HG03196 (cell line): ENCODE data around the gene CAMTA1.

ENCODE experiments used
- ATAC-seq: cut with Tn5 transposase; IDR thresholded peaks from one replicate; pipeline ENCODE4 v1.9.1; 2021; ENCODE audit not compliant: unreplicated experiment

Gene CAMTA1

DNA sequence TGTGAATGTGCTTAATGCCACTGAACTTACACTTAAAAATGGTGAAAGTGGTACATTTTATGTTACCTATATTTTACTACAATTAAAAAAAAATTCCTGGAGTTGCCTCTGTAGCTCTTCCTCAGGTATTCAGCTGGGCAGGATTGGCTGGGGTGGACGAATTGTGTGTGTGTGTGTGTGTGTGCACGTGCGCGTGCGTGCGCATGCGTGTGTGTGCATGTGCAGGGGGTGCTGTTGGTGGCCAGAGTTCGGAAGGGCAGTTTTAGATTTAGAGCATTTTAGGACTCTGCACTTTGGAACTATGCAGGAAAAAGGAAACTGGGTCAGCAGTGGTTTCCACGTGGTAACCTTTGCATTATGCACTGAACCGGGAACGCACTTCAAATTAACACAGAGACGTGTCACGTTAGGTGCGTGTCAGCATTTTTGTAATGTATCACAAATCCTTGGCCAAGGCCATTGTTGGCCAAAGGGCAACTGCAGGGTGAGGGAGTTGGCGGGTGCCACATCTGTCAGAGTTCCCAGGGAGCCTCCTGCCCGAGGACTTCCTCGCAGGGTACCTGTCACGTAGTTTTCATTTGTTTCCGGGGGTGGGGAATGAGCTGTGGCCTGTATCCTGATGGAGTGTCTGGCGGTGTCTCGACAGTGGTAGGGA, 312.8 kb downstream of the CAMTA1 start:
- ATAC-seq = no peak

DNA sequence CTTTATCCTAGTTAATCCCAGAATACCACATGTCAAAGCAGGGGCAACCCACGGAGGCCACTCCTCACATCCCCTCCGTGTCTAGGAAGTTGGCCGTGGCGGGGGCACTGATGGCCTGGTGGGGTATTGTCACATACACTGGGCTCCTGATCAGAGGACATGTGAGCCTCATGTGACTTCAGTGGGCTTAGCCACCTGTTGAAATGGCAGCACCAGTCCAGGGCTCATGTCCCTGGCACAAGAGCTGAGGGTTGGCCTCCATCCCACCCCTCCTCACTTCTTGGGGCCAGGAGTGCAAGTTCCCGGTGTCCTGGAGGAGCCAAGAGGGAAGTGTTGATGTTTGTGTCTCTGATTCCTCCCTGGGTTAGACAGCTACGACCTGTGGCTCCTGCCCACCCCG, 313.4 kb downstream of the CAMTA1 start:
- ATAC-seq = no peak

DNA sequence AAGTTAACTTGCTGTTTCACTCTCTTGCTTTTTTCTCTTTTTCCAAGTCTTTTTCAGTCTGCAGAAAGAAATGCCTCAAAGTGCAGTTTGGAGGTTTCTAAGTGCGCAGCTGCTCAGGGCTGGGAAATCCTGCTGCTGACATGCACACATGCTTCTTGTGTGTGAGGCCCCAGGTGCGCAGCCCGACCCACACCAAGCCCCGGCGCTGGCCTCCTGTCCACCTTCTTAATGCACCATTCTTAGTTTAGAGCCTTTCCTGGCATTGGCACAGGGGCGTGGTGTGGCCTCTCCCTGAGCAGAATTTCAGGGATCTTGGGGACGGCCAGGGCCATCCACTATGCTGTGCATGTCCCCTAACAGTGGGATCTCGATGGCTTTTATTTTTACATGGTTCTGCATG, 315.2 kb downstream of the CAMTA1 start:
- no peak for ATAC-seq

DNA sequence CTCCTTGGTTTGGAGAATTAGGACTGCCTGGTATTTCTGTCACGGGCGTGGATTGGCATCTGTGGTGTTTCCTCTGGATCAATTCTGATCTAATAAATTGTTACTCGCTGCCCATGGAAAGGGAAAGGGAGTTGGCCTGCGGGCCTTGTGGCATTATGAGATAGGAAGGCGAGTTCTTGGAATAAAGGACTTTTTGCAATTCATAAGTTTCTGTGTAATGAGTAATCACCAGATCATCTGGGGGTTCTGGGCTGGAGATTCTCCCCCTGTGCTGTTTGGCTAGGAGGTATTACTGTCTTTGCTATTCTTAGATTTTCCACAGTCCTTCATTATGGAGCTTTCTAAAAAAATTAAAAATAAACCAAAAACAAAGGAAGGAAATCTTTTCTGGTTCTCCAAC, 315.9 kb downstream of the CAMTA1 start:
- no peak for ATAC-seq

DNA sequence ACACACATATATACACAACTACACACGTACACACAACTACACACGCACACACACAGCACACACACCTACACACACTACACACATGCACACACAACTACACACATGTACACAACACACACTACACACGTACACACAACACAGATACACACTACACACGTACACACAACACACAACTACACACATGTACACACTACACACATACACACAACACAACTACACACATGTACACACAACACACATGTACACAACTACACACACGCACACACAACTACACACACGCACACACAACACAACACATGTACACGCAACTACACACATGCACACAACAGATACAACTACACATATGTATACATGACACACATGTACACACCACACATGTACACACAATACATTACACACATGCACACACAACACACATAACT, 318.1 kb downstream of the CAMTA1 start:
- ATAC-seq = no peak

DNA sequence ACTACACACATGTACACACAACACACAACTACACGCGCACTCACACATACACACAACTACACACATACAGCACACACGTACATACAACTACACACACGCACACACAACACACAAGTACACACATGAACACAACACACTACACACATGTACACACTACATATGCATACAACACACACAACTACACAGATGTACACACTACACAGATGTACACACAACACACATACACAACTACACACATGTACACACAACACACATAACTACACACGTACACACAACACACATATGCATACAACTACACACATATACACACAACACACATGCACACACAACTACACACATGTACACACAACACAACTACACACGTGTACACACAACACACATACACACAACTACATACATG, 318.6 kb downstream of the CAMTA1 start:
- ATAC-seq = no peak

DNA sequence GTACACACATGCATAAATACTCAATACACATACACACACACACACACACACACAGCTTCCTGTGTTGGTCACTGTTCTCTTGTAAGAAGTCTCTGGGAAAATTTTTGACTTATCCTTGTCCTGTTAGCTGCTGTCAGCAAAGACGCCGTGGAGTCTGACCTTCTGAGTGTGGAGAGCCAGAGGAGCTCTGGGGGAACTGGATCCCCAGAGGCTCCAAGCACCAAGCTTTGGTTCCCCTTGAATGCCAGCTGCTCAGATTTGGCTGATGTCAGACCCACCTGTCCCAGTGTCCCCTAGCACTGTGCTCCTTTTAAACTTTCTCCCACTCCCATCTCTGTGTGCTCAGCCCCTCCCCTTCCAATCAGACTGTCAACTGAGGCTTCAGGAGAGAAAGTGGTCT, 319.1 kb downstream of the CAMTA1 start:
- ATAC-seq = no peak

DNA sequence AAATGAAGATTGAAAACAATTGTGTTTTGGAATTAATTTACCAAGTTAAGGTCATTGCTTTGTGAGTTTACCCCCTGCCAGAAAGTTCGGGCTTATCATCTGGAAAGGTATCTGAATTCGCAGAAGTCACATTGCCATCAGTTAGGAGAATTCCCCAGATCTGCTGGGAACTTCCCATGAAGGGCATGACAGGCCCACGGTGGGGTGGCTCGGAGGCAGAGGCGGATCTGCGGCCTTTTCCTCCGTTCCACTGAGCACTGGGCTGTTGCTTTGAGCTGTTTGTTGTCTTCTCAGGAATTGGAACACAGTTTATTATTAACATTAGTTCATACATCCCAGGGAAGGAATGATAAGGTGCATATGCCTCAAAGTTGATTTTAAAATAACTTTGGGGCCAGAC, 320.0 kb downstream of the CAMTA1 start:
- ATAC-seq = no peak

DNA sequence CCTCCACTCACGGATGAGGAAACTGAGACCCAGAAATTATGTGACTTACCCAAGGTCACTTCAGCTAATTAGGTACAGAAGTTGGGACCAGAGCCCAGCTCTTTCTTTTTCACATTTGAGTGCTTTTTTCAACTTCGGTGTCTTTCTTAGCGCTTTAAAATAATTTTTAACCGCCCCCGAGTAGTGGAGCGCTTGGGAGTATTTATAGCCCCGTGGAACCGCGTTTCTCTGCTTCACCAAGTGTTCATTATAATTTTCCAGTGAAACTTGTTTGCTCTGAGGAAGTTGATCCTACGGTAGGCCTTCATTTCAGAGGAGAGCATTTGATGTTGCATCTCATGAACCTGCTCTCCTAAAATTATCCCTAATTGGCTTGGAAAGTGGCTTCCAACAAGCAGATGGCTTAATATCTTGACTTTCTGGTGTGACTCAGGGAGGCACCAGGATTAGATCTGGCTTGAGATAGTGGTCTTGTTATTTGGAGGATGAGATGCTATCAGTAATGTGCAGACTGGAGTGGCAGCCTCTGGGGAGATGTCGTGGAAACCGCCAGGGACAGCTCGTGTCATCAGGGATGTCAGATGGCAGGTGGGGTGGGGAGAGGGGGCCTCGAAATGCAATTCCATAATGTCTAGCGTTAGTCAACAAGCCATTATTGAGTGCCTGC, 321.3 kb downstream of the CAMTA1 start:
- no peak for ATAC-seq

DNA sequence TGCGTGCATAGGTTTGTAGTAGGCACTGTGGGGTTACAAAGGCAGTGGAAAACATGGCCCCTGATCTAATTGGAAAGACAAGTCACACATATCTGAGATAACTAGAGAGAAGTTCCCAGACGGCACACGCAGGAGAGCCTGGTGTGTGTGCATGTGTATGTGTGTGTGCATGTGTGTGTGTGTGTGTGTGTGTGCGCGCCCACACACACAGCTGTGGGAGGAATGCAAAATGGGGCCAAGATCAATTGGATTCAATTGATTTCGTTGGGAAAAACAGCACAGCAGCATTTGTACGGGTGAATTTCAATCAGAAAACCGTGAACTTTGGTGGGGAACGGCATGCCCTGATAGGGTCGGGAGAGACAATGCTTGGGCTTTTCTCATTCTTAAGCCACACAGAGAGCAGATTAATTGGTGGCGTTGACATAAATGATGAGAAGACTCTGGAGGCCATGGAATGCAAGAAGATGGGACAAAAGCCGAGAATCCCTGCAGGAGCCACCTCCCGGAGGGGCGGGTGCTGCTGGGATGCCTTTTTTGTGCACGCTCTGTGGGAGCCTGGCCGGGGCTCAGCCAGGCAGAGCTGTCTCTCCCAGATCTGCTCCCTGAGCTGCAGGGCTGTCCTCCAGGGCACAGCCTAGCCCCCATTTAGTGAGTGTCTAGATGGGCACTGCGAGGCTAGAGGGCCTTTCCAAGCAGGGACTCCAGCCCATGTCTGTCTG, 322.0 kb downstream of the CAMTA1 start:
- no peak for ATAC-seq

DNA sequence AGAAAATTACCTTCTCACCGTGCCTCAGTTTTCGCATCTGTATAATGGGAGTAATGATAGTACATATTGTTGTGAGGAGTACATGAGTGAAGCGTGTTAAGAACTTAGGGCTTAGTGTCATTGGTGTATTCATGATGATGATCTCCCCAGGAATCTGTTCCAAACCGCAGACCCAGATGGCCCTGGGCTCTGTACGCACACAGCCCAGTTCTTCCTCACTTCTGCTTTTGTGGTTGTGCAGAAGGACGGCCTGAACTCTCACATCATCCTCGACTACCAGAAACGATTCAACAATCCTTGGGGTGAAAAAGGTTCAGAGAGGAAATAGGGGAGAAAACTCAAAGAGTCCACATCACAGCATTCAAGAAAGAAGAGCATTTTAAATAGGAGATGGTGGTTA, 323.0 kb downstream of the CAMTA1 start:
- no peak for ATAC-seq

DNA sequence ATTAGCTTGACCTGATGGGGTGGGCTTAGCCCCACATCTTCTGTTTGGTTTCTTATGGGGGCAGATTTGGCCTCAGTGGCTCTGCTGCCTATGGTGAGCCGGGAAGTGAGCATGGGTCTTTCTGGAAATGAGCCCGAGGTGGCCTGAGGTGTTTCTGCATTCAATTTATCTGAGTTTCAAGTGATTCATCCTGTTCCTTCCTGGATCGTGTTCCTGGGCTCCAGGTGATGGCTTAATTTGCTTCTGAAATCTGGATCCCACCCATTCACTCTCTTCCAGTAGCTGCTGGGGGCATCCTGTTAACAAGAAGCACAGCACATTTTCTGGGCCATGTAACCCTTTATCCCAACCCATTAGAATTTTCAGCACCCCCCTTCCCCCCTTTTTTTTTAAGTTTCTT, 324.6 kb downstream of the CAMTA1 start:
- ATAC-seq = no peak

DNA sequence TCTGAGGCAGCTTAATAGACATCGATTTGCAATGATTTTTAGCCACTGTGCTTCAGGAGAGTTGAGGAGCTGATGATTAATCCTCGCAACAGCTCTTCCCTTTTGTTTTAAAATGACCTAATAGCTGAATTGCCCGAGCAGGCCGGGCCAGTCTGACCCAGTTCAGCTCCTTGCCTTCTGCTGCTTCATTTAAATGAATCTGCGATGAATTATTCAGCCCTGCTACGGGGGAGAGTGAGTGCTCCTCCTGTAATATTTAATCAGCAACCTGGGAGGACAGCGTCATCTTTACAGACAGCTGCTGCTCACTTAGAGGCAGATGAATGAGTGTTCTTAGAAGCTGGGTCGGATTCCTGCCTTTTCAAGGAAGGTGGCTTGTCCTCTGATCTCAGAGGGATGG, 325.1 kb downstream of the CAMTA1 start:
- ATAC-seq = no peak

DNA sequence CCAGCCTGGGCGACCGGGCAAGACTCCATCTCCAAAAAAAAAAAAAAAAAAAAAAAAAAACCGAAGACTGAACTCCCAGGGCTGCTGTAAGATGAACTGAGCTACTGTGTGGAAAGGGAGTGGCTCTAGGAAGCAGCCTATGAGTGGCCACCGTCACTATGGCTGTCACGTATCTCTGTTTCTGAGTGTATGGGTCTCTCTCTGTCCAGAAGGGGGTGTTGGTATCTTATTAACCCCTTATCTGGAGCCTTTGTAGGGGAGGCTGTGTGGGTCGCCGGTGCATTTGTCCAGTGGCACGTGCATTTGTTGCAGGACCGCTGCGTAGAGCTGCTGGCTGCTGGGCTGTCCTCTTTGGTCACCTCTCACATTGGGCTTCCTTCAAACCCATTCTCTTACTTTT, 326.6 kb downstream of the CAMTA1 start:
- no peak for ATAC-seq

DNA sequence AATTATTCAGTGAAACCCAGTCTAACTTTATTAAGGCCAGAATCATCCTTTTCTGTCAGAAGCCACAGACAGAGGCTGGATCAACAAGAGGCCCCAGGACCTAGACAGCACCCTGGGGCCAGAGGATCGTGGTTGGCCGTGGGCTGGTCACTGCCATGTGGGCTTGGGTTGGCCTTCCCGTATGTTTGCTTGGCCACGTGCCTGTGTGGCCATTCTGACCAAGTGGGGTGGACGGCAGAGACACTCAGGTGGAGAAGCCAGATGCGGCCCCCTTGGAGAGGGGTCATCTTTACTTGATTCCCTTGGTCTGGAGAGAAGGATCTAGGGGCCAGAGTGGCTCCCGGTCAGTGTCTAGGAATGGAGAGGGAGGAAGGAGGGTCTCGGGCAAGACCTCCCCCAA, 327.9 kb downstream of the CAMTA1 start:
- no peak for ATAC-seq

DNA sequence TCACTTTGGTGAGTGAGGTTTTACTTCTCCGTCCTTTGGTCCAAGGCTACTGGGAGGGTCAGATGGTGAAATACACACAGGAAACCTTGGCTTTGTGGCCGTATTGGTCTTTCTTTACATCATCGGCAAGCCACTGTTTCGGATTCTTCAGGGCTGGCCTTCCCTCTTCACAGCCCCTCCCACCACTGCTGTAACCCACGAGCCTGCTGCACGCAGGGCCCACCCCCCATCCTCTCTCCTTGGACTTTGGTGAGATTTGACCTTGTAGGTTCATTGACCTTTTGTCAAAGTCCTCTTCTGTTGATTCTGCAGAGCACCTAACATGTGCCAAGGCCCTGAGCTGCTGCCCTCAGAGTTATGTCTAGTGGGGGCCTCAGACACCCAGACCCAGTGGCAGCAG, 328.6 kb downstream of the CAMTA1 start:
- no peak for ATAC-seq

DNA sequence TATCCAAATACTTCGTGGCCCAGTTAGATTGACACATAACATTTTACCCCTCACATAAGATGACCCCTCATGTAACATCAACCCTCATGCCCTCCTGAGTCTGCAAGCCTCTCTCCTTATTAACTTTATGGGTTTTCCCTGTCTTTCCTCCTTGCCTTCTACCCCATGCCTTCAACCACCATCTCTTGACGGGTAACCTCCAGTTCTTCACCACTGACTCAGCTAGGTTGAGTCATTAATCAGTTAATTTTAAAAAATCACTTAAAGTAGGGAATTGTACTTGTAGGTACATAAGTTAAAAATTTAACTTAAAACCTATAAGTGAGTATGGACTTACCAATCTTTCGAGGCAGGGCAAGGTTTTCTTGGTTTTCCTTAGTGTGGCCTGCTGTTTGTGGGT, 330.7 kb downstream of the CAMTA1 start:
- ATAC-seq = no peak

DNA sequence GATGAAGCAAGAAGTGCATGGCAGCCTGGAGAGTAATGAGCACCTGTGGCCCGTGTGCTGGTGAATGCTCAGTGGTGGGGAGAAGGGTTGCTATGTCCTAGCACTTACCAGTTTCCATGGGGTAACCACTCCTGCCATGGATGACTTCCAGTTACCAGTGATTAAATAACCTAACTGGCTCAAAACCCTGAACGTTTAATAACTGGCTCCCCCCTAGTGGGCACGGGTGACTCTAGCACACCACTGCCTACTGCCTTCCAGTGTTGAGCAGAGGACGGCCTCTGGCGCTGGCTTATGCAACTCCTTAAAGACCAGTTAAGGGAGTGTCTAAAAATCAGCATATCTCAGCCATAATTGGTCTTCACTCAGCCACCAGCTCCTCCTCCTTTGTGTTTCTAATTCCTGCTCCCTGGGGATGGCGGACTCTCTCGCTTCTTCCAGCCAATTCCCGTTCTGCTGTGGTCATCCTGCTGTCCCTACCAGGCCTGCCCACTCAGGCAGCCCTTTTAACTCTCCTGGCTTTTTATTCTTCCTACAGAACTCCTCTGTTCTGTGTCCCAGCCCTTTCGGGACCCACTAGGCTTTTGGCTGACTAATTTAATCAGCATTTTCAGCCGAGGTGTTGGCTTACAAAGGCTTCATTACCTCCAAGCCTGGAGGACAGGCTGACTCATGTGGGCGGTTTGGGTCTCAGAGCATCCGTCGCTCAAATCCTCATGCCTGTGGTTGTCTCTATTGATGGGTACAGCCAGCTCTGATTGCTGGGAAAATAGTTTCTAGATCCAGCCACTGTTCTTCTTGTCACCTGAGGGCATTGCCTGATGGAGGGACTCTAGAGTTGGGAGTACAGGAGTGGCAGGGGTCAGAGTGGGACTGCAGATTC, 332.4 kb downstream of the CAMTA1 start:
- ATAC-seq = no peak

DNA sequence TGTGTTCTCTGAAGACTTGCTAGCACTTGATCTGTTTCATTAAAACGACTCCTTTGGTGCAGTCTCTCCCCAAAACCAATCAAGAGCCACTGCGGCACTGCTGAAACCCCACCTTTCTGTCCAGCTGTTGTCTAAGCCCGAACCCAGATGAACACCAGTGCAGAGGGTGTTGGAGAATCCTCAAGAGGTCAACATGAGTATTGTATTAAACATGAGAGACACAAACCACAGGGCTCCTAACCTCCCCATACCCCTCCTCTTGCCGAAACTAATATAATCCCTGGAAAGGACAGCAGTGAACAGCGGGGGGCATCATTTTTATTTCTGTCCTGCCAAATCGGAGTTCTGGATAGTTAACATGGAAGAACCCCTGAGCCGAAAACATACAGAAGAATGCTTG, 333.9 kb downstream of the CAMTA1 start:
- ATAC-seq = no peak

DNA sequence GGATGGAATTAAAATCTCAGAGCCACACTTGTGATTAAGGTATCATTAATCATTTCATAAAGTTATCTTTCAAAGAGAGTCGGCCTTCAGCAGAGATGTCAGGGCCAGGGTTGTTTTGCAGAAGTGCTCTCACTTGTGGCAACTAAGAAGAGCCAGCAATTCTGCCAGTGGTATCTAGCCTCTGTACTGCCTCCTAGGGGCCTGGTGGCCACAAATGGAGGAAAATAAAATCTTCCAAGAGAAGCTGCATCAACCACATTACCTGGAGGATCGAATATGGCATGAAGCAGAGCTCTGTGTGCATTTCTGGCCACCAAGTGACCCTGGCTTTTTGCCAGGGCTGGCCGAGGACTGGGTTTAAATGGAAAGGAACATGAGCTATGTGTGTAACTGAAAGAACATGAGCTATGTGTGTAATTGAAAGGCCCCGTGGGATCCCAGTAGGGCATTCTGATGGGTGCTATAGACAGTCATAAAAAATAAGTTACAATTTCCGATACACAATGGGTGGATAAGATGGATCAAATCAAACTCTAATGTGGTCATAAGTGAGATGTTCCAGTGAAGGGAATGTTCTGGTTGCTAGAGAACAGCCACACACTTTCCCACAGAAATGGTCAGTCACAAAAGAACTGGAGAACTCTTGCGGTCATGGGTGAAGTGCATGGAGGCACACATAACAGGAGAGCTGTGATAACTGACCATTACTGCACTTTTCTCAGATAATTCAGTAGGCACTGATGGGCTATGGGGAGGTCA, 335.8 kb downstream of the CAMTA1 start:
- ATAC-seq = no peak

DNA sequence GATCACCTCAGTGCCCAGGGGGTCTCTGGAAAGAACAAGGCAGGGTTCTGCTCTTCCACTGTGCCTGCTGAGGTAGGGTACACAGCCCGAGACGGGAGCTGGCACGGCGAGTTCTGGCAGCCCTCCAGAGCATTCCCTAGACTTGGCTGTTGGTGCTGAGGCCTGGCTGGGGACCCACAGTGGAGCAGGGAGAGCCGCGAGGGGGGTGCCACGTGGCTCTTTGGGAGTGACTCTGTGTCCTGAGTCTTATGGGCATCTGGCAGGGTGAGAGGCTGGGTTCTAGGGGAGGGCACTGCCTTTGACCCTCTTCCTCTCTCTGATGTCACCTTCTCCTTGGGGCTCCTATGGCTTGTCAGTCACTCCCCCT, 336.4 kb downstream of the CAMTA1 start:
- ATAC-seq = no peak
